Ishikawa (cell line): ENCODE results near the gene C1QL4.
A peak's percentile ranks its signal among the peaks of the same experiment; 100 is the strongest.

Source experiments
- CEBPB ChIP-seq: IDR thresholded peaks from 2 replicates; pipeline ENCODE4 v1.6.1; 2012
- CREB1 ChIP-seq: IDR thresholded peaks from 2 replicates; pipeline ENCODE4 v1.6.1; 2012; ENCODE audit warnings: low read depth
- EGR1 ChIP-seq: IDR thresholded peaks from 2 replicates; pipeline ENCODE4 v1.6.1; 2012
- EP300 ChIP-seq: IDR thresholded peaks from 2 replicates; pipeline ENCODE4 v1.6.1; 2012; ENCODE audit warnings: borderline replicate concordance
- FOXM1 ChIP-seq: IDR thresholded peaks from 2 replicates; pipeline ENCODE4 v1.6.1; 2012; ENCODE audit warnings: low read depth, borderline replicate concordance
- MAX ChIP-seq: IDR thresholded peaks from 2 replicates; pipeline ENCODE4 v1.6.1; 2012
- NFIC ChIP-seq: IDR thresholded peaks from 2 replicates; pipeline ENCODE4 v1.6.1; 2012
- RAD21 ChIP-seq: IDR thresholded peaks from 2 replicates; pipeline ENCODE4 v1.6.1; 2012; ENCODE audit warnings: low read depth
- REST ChIP-seq: IDR thresholded peaks from 2 replicates; pipeline ENCODE4 v1.6.1; 2012; ENCODE audit warnings: low read depth, mild to moderate bottlenecking
- TAF1 ChIP-seq: IDR thresholded peaks from 2 replicates; pipeline ENCODE4 v1.6.1; 2012; ENCODE audit warnings: low read depth, mild to moderate bottlenecking
- TCF12 ChIP-seq: IDR thresholded peaks from 2 replicates; pipeline ENCODE4 v1.6.1; 2012; ENCODE audit warnings: low read depth
- TEAD4 ChIP-seq: IDR thresholded peaks from 2 replicates; pipeline ENCODE4 v1.6.1; 2012
- USF1 ChIP-seq: IDR thresholded peaks from 2 replicates; pipeline ENCODE4 v1.6.1; 2012
- YY1 ChIP-seq: IDR thresholded peaks from 2 replicates; pipeline ENCODE4 v1.6.1; 2012; ENCODE audit warnings: low read depth
- ZBTB7A ChIP-seq: IDR thresholded peaks from 2 replicates; pipeline ENCODE4 v1.6.1; 2012; ENCODE audit warnings: low read depth

The C1QL4 gene

GRCh38 chr12:49336645-49337584, at the start of gene C1QL4:
Gene C1QL4, minus strand, starts transcription at chr12:49337188. Its CDS starts 711 bp downstream, at chr12:49336477.
- TF ChIP-seq USF1, result no peak
- TF ChIP-seq TEAD4, result peak; percentile 58
- TF ChIP-seq REST, result no peak
- TF ChIP-seq NFIC, result peak; percentile 49; the same call in 1 of the 2 replicates
- TF ChIP-seq TAF1, result peak; percentile 42; the same call in 1 of the 2 replicates
- TF ChIP-seq EP300, result no peak
- no peak for TF ChIP-seq CREB1
- TF ChIP-seq ZBTB7A, result peak; percentile 88
- TF ChIP-seq CEBPB, result no peak
- 0 out of 2 replicates have a peak, but pooled peaks have one; percentile 34 for TF ChIP-seq YY1
- peak; percentile 60 for TF ChIP-seq RAD21
- peak; percentile 75 for TF ChIP-seq MAX
- TF ChIP-seq EGR1, result peak; percentile 91
- peak; percentile 33; the same call in 1 of the 2 replicates for TF ChIP-seq TCF12
- no peak for TF ChIP-seq FOXM1

GRCh38 chr12:49377386-49377785, 40.4 kb upstream of the C1QL4 start:
- TF ChIP-seq CREB1, result no peak
- no peak for TF ChIP-seq TAF1
- TF ChIP-seq RAD21, result no peak
- no peak for TF ChIP-seq NFIC
- TF ChIP-seq MAX, result no peak

GRCh38 chr12:49375406-49375805, 38.4 kb upstream of the C1QL4 start:
- TF ChIP-seq RAD21 (no peak), TCF12 (no peak), ZBTB7A (no peak), MAX (no peak), REST (no peak), YY1 (no peak), TEAD4 (no peak)

GRCh38 chr12:49370539-49370938, 33.6 kb upstream of the C1QL4 start:
- TF ChIP-seq TCF12, result no peak
- no peak for TF ChIP-seq CEBPB
- TF ChIP-seq FOXM1, result no peak
- no peak for TF ChIP-seq YY1
- no peak for TF ChIP-seq USF1
- TF ChIP-seq NFIC, result no peak
- no peak for TF ChIP-seq ZBTB7A
- TF ChIP-seq REST, result no peak
- TF ChIP-seq EGR1, result no peak
- TF ChIP-seq MAX, result no peak
- TF ChIP-seq RAD21, result no peak
- no peak for TF ChIP-seq TEAD4
- TF ChIP-seq TAF1, result no peak
- TF ChIP-seq CREB1, result no peak
- TF ChIP-seq EP300, result no peak
